Esophagus muscularis mucosa (tissue), 4 donors: ENCODE measurements around the gene MYL12B. TPM values are rescaled to one million over a fixed set of nuclear protein-coding genes. Genes with fewer than 3 reads are reported as not detected.
A peak's percentile ranks its signal among the peaks of the same experiment; 100 is the strongest.

ENCODE experiments used
- DNase-seq: peaks from one replicate; pipeline ENCODE4 v3.0.0-alpha.2; 2017; ENCODE audit errors: extremely low spot score
- H3K27ac ChIP-seq, 4 donors: fragments of 200-600 bp; sonication (generic); replicated peaks in 1 of 4; 1 replicate in 3 of 4; 2 replicates in 1 of 4; pipeline ENCODE4 v1.5.1; 2016 to 2019; ENCODE audit warnings: mild to moderate bottlenecking in 1 of 4
- H3K27me3 ChIP-seq, 4 donors: fragments of 200-600 bp; sonication (generic); one replicate each; pipeline versions ENCODE4 v1.5.1 to v1.6.0; 2016 to 2019
- H3K36me3 ChIP-seq, 4 donors: fragments of 200-600 bp; sonication (generic); one replicate each; pipeline ENCODE4 v1.5.1; 2016 to 2019
- H3K4me1 ChIP-seq, 4 donors: fragments of 200-600 bp; sonication (generic); one replicate each; pipeline ENCODE4 v1.5.1; 2016 to 2019
- H3K4me3 ChIP-seq, 4 donors: fragments of 200-600 bp; sonication (generic); 1 replicate in 2 of 4; 2 replicates in 2 of 4; pipeline ENCODE4 v1.5.1; 2016 to 2019; ENCODE audit warnings: mild to moderate bottlenecking in 4 of 4, moderate library complexity in 1 of 4
- H3K9me3 ChIP-seq, 4 donors: fragments of 200-600 bp; sonication (generic); 1 replicate in 3 of 4; 2 replicates in 1 of 4; pipeline ENCODE4 v1.5.1; 2016 to 2019
- EP300 ChIP-seq: sonication (generic); formaldehyde crosslinking; IDR thresholded peaks from one replicate; pipeline ENCODE4 v1.6.1; 2017; ENCODE audit warnings: antibody characterized with exemption
- POLR2A ChIP-seq: fragments of 450-650 bp; IDR thresholded peaks from one replicate; pipeline ENCODE4 v1.6.1; 2017; ENCODE audit warnings: antibody characterized with exemption, moderate library complexity, mild to moderate bottlenecking, low read depth
- POLR2AphosphoS5 ChIP-seq, 2 donors: sonication (generic); formaldehyde crosslinking; IDR thresholded peaks; one replicate each; pipeline ENCODE4 v1.6.1; 2017; ENCODE audit warnings: antibody characterized with exemption in 2 of 2
- WGBS: methylation state at CpG from one replicate; pipeline ENCODE4 v1.1.5; 2018; 5-methylcytosine and 5-hydroxymethylcytosine counted together
- intact Hi-C: fragments of 100-400 bp; cut with DNase I; formaldehyde crosslinking; loops from one replicate; pipeline ENCODE4 v1.15.1; 2023
- total RNA-seq, 4 donors: library from RNA; depleted of rRNA; stranded (reverse); fragments of >200 nt; gene quantifications; one replicate each; pipeline versions ENCODE4 v1.1.0 to v1.2.1, GENCODE V29; 2016
- TF ChIP-seq, protein P1 (sequence below), 3 experiments: fragments of 200-600 bp in 2 of 3; fragments of 450-650 bp in 1 of 3; sonication (generic) in 2 of 3; IDR thresholded peaks; one replicate each; pipeline ENCODE4 v1.5.1; 2017 to 2019; ENCODE audit warnings: antibody characterized with exemption in 3 of 3, mild to moderate bottlenecking in 2 of 3, moderate library complexity in 1 of 3

The MYL12B gene
- total RNA-seq, result 100 to 1,000 TPM; 211 to 279 (median 244) TPM

GRCh38 chr18:3261373-3262233 is at the start of gene MYL12B:
Gene MYL12B (plus strand): TSS chr18:3262133. CDS start chr18:3272899, 10,766 bp downstream.
- TF ChIP-seq POLR2A (peak; percentile 79), POLR2AphosphoS5 (IDR thresholded peaks at IDR 0.05) (peak; percentile 85 to 96), EP300 (no peak)
- TF ChIP-seq, protein P1, sequence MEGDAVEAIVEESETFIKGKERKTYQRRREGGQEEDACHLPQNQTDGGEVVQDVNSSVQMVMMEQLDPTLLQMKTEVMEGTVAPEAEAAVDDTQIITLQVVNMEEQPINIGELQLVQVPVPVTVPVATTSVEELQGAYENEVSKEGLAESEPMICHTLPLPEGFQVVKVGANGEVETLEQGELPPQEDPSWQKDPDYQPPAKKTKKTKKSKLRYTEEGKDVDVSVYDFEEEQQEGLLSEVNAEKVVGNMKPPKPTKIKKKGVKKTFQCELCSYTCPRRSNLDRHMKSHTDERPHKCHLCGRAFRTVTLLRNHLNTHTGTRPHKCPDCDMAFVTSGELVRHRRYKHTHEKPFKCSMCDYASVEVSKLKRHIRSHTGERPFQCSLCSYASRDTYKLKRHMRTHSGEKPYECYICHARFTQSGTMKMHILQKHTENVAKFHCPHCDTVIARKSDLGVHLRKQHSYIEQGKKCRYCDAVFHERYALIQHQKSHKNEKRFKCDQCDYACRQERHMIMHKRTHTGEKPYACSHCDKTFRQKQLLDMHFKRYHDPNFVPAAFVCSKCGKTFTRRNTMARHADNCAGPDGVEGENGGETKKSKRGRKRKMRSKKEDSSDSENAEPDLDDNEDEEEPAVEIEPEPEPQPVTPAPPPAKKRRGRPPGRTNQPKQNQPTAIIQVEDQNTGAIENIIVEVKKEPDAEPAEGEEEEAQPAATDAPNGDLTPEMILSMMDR (IDR thresholded peaks at IDR 0.05), result peak in 2 of 3 experiments; percentile 17 to 21
- peak within 1 kb of the TSS; percentile 88 to 98 (median 96) for H3K4me3 ChIP-seq
- peak within 1 kb of the TSS; percentile 96 for H3K27ac ChIP-seq
- DNase-seq, result peak; percentile 96
- H3K4me1 ChIP-seq, result peaks cover 56 to 78% (median 65%) of the 10 kb centered on the region in 4 donors
- no peaks in the 10 kb centered on the region for H3K27me3 ChIP-seq
- under 1% methylated on average over 22 of the region's 84 CpGs for WGBS
- H3K9me3 ChIP-seq, result no peaks in the 10 kb centered on the region
- intact Hi-C loops, result loop anchor here (5.0 kb wide), 1 partner anchor 191 kb away; the partner anchor contains the start of gene TGIF1
- peaks cover 6 to 27% (median 22%) of the 10 kb centered on the region in 4 donors for H3K36me3 ChIP-seq

DNA sequence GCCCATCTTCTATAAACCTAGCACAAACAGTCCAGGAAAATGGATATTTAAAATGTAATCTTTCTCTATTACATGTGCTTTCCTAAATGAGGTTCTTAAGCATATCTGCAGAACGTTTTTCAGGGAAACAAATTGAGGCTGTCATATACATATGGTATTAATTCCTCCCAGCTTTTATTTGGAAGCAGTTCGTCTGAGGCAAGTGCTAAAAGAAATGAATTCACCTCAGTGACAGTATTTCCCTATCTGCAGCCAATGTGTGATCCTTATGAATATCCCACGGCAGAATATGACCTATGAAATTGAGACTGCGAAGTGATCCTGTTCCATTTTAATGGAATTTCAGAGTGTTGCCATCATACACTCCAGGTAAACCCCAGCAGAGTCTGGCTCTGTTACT is 49.3 kb upstream of the MYL12B start:
- no peak overlapping the region for H3K4me3 ChIP-seq
- no peak for TF ChIP-seq POLR2AphosphoS5 (IDR thresholded peaks at IDR 0.05)
- TF ChIP-seq, protein P1 (IDR thresholded peaks at IDR 0.05), result no peak
- no peak for TF ChIP-seq POLR2A
- TF ChIP-seq EP300, result no peak
- H3K36me3 ChIP-seq, result peaks cover 3 to 44% (median 10%) of the 10 kb centered on the region in 4 donors
- no peaks in the 10 kb centered on the region for H3K27me3 ChIP-seq
- no peaks in the 10 kb centered on the region for H3K9me3 ChIP-seq
- intact Hi-C loops, result no loop called here
- H3K4me1 ChIP-seq, result peaks cover 31 to 51% (median 43%) of the 10 kb centered on the region in 4 donors
- DNase-seq, result no peak
- H3K27ac ChIP-seq, result peak overlapping the region; percentile 37 to 51 (median 45)
- WGBS, result 30% methylated on average over 4 of the region's 4 CpGs

GRCh38 chr18:3213300-3214059 is 48.5 kb upstream of the MYL12B start:
- intact Hi-C loops, result no loop called here
- Histone ChIP-seq H3K27ac (peak overlapping the region; percentile 37 to 51 (median 45)), H3K4me3 (no peak overlapping the region), H3K36me3 (peaks cover 3 to 44% (median 10%) of the 10 kb centered on the region in 4 donors), H3K9me3 (no peaks in the 10 kb centered on the region), H3K4me1 (peaks cover 31 to 59% (median 50%) of the 10 kb centered on the region in 4 donors), H3K27me3 (no peaks in the 10 kb centered on the region)
- DNase-seq, result peak; percentile 17
- TF ChIP-seq POLR2AphosphoS5 (IDR thresholded peaks at IDR 0.05) (no peak), POLR2A (no peak), EP300 (no peak)
- TF ChIP-seq, protein P1 (IDR thresholded peaks at IDR 0.05), result no peak
- 38% methylated on average over 6 of the region's 6 CpGs for WGBS

- intact Hi-C loops, result no loop called here
- no peaks in the 10 kb centered on the region for H3K9me3 ChIP-seq
- no peak overlapping the region for H3K4me3 ChIP-seq
- peaks cover 3 to 36% (median 10%) of the 10 kb centered on the region in 4 donors for H3K36me3 ChIP-seq
- peaks cover 23 to 58% (median 54%) of the 10 kb centered on the region in 4 donors for H3K4me1 ChIP-seq
- DNase-seq, result peak; percentile 57
- H3K27me3 ChIP-seq, result no peaks in the 10 kb centered on the region
- WGBS, result 95% methylated on average over 35 of the region's 36 CpGs
- TF ChIP-seq, protein P1 (IDR thresholded peaks at IDR 0.05), result no peak
- no peak for TF ChIP-seq POLR2AphosphoS5 (IDR thresholded peaks at IDR 0.05)
- TF ChIP-seq EP300, result no peak
- no peak for TF ChIP-seq POLR2A
- H3K27ac ChIP-seq, result no peak overlapping the region
These were observed 46.9 kb upstream of the MYL12B start for GRCh38 chr18:3214855-3215637.
